Glutamatergic neuron (in vitro differentiated cells): Measurements from ENCODE around the gene FRS2. TPM values are rescaled to one million over a fixed set of nuclear protein-coding genes. Genes with fewer than 3 reads are reported as not detected.

Experiments
- DNase-seq: peaks from one replicate; pipeline ENCODE4 v3.0.0; 2022
- H3K27ac Mint-ChIP-seq: one replicate; pipeline ENCODE4 v1.8.0; 2020; ENCODE audit warnings: mild to moderate bottlenecking, mixed read lengths, inconsistent platforms; ENCODE audit not compliant: unreplicated experiment
- H3K27me3 Mint-ChIP-seq: one replicate; pipeline ENCODE4 v1.8.0; 2020; ENCODE audit warnings: mild to moderate bottlenecking, moderate library complexity, mixed read lengths, inconsistent platforms; ENCODE audit not compliant: unreplicated experiment
- H3K36me3 Mint-ChIP-seq: one replicate; pipeline ENCODE4 v1.8.0; 2020; ENCODE audit warnings: mild to moderate bottlenecking, mixed read lengths, inconsistent platforms; ENCODE audit not compliant: unreplicated experiment
- H3K4me1 Mint-ChIP-seq: one replicate; pipeline ENCODE4 v1.8.0; 2020; ENCODE audit warnings: mild to moderate bottlenecking, low read depth, mixed read lengths, inconsistent platforms; ENCODE audit not compliant: unreplicated experiment
- H3K4me3 Mint-ChIP-seq: one replicate; pipeline ENCODE4 v1.8.0; 2020; ENCODE audit warnings: mild to moderate bottlenecking, mixed read lengths, inconsistent platforms; ENCODE audit not compliant: unreplicated experiment
- H3K9me3 Mint-ChIP-seq: one replicate; pipeline ENCODE4 v1.8.0; 2020; ENCODE audit warnings: mild to moderate bottlenecking, moderate library complexity, mixed read lengths, inconsistent platforms; ENCODE audit not compliant: unreplicated experiment
- total RNA-seq: library from RNA; stranded (reverse); fragmentation: NEBNext Ultra II Directional; extraction: Animal tissue kit (Norgen Biotek cat#: 25700); gene quantifications from one replicate; pipeline ENCODE4 v1.2.1, GENCODE V29; 2021; ENCODE audit not compliant: unreplicated experiment
- TF ChIP-seq, protein P1 (sequence below): fragments of 200-600 bp; sonication (generic); IDR thresholded peaks from one replicate; pipeline ENCODE4 v1.5.0; 2021; ENCODE audit not compliant: partially characterized antibody, unreplicated experiment

FRS2 gene
- total RNA-seq, 1 donor from 2014 or later, result 26.7 TPM

DNA sequence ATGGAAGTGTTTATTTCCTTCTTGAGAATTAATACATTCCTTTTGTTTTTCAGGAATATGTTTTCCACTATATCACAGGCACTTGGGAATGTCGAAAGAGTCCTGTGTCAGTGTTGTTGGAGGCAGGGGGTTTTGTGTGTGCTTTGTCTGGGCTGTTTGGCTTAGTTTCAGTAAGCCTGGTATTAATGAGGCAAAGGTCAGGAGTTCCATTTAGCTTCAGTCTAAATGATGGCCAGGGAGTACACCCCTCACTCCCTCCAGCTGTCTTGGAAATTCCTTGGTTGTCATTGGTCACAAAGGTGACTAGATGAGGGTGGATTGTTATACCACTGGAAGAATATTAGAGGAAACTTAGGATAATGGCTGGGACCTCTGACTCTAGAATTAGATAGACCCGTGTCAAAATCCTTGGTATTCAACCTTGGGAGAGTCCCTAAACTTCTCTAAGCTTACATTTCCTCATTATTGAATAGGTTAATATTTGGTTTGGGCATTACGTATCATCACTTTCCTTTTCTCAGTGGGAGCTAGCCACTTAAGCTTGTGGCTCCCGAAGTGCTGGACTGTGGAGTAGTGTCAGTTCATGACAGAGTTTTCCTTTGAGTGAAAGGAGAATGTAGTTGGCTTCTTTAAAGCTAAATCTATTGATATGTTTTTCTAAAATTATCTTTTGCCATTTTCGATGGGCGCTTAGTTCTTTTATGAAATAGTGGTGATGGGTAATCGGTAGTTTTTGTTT, 5.2 kb downstream of the FRS2 start:
- H3K27ac Mint-ChIP-seq, result peak overlapping the region; percentile 64
- no peaks in the 10 kb centered on the region for H3K27me3 Mint-ChIP-seq
- peaks cover 38% of the 10 kb centered on the region for H3K4me1 Mint-ChIP-seq

DNA sequence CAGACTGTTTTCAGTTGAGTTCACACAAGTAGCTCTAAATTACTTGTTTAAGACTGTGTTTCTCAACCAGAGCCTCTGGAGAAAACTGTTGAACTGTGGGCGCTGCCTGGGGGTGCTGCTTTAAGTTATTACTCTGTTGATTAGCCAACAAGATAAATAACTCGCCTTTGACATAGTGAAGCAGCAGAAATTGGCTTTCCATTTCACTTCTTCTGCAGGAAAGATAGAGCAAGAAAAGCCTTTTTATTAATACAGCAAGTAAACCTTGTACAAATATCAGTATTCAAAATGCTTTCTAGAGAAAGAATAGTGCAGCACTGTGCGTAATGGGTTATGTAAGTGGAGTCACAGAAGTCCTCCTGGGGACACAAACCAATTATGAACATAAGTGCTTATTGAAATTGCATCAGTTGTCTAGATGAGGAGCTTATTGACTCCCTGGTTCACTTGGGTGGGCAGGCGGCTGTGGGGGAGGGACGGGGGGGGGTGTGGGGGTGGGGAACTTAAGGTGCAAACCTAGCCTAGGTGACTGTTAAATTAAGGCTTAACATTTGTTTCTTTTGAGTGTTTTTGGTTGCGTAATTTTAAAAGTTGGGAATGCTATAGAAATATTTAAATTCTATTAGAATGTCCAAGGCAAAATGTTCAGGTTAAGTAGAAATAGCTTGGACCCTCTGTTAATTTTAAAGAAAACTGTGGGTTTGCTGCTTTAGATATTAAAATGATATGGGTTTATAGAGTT, 6.3 kb downstream of the FRS2 start:
- DNase-seq, result no peak
- peak overlapping the region; percentile 19 for H3K27ac Mint-ChIP-seq
- peak overlapping the region; percentile 72 for H3K4me3 Mint-ChIP-seq
- H3K27me3 Mint-ChIP-seq, result no peaks in the 10 kb centered on the region
- TF ChIP-seq, protein P1, sequence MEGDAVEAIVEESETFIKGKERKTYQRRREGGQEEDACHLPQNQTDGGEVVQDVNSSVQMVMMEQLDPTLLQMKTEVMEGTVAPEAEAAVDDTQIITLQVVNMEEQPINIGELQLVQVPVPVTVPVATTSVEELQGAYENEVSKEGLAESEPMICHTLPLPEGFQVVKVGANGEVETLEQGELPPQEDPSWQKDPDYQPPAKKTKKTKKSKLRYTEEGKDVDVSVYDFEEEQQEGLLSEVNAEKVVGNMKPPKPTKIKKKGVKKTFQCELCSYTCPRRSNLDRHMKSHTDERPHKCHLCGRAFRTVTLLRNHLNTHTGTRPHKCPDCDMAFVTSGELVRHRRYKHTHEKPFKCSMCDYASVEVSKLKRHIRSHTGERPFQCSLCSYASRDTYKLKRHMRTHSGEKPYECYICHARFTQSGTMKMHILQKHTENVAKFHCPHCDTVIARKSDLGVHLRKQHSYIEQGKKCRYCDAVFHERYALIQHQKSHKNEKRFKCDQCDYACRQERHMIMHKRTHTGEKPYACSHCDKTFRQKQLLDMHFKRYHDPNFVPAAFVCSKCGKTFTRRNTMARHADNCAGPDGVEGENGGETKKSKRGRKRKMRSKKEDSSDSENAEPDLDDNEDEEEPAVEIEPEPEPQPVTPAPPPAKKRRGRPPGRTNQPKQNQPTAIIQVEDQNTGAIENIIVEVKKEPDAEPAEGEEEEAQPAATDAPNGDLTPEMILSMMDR, result no peak
- no peaks in the 10 kb centered on the region for H3K9me3 Mint-ChIP-seq
- H3K36me3 Mint-ChIP-seq, result no peaks in the 10 kb centered on the region
- H3K4me1 Mint-ChIP-seq, result peaks cover 35% of the 10 kb centered on the region

More for the DNA sequence above, 5.2 kb downstream of the FRS2 start:
- Mint-ChIP-seq H3K9me3 (peaks cover 2% of the 10 kb centered on the region), H3K36me3 (no peaks in the 10 kb centered on the region), H3K4me3 (peak overlapping the region; percentile 72)
- TF ChIP-seq, protein P1, result no peak
- DNase-seq, result no peak

DNA sequence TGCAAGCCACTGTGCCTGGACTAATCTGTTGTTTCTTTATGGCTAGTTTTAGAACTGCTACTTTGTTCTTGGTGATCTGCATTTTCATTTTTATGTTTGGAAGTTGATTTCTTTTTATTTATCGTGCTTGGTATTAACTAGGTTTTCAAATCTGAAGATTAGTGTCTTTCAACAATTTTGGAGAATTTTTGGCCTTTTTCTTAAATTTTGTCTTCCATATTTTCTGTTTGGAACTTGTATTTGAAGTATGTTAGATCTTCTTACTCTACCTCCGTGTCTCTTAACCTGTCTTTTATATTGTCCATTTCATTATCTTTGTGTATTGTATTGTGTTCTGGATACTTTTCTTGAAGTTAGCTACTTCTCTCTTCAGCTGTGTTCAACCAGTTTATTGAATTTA, 9.5 kb downstream of the FRS2 start:
- TF ChIP-seq, protein P1, result no peak
- Mint-ChIP-seq H3K36me3 (peaks cover 2% of the 10 kb centered on the region), H3K4me3 (no peak overlapping the region), H3K4me1 (peaks cover 28% of the 10 kb centered on the region), H3K27ac (no peak overlapping the region), H3K27me3 (no peaks in the 10 kb centered on the region), H3K9me3 (no peaks in the 10 kb centered on the region)
- no peak for DNase-seq

- Mint-ChIP-seq H3K27me3 (no peaks in the 10 kb centered on the region), H3K36me3 (peaks cover 4% of the 10 kb centered on the region), H3K4me1 (peaks cover 18% of the 10 kb centered on the region), H3K9me3 (no peaks in the 10 kb centered on the region), H3K27ac (no peak overlapping the region), H3K4me3 (no peak overlapping the region)
- TF ChIP-seq, protein P1, result no peak
- DNase-seq, result no peak
These were observed 10.5 kb downstream of the FRS2 start for GRCh38 chr12:69480698-69481097.

- Mint-ChIP-seq H3K36me3 (peaks cover 4% of the 10 kb centered on the region), H3K4me1 (peaks cover 13% of the 10 kb centered on the region), H3K4me3 (no peak overlapping the region), H3K9me3 (no peaks in the 10 kb centered on the region), H3K27ac (no peak overlapping the region), H3K27me3 (no peaks in the 10 kb centered on the region)
- TF ChIP-seq, protein P1, result no peak
- no peak for DNase-seq
These were observed 10.9 kb downstream of the FRS2 start for GRCh38 chr12:69481133-69481532.
